Endothelial cell of umbilical vein (primary cell): ENCODE results near the gene ABLIM1. TPM values are rescaled to one million over a fixed set of nuclear protein-coding genes. Genes with fewer than 3 reads are reported as not detected.

ENCODE experiments used
- BruUV-seq: library from RNA; stranded (reverse); fragments of 400-500 nt; replicated peaks from 2 replicates; lab custom pipeline; 2021; lab: Mats Ljungman, UMichigan
- CTCF ChIA-PET: fragments of 300-600, 350-600 bp; sonication (Branson Sonifier 250); formaldehyde crosslinking; loops from one replicate; lab custom pipeline; 2021; ENCODE audit warnings: antibody characterized with exemption, inconsistent platforms; lab: Charles Lee
- POLR2A ChIA-PET: fragments of 300-600, 350-600 bp; sonication (Branson Sonifier 250); formaldehyde crosslinking; loops from one replicate; lab custom pipeline; 2021; ENCODE audit warnings: antibody characterized with exemption, inconsistent platforms; lab: Charles Lee
- DNase-seq: peaks from one replicate; pipeline ENCODE4 v3.0.0-alpha.2; 2011; ENCODE audit warnings: low read depth, low spot score
- FAIRE-seq: peaks from 2 replicates; lab custom pipeline; 2011; peaks lifted over from hg19 to GRCh38; lab: Jason Lieb, UNC
- H2AFZ ChIP-seq: 2 replicates; pipeline ENCODE4 v1.6.0; 2012; ENCODE audit warnings: low read depth, low read length, control low read depth, inconsistent platforms
- H3K27ac ChIP-seq: 2 replicates; pipeline ENCODE4 v1.5.1; 2011; ENCODE audit warnings: low read depth, mild to moderate bottlenecking, control low read depth, low read length, moderate library complexity; ENCODE audit not compliant: insufficient read depth
- H3K27me3 ChIP-seq, 2 experiments: 2 replicates each; pipeline versions ENCODE4 v1.6.0 to v1.6.1; 2011; ENCODE audit warnings: low read length in 2 of 2, mixed read lengths in 1 of 2; ENCODE audit not compliant: control insufficient read depth in 2 of 2, insufficient read depth in 2 of 2
- H3K36me3 ChIP-seq, 2 experiments: 2 replicates in 1 of 2; 3 replicates in 1 of 2; pipeline ENCODE4 v1.5.1; 2011; ENCODE audit warnings: low read length in 2 of 2, mild to moderate bottlenecking in 1 of 2, moderate library complexity in 1 of 2; ENCODE audit not compliant: control insufficient read depth in 2 of 2, insufficient read depth in 2 of 2; ENCODE audit errors: extremely low read depth in 1 of 2
- H3K4me1 ChIP-seq: 3 replicates; pipeline ENCODE4 v1.5.1; 2011; ENCODE audit warnings: mild to moderate bottlenecking, low read length; ENCODE audit not compliant: control insufficient read depth, insufficient read depth; ENCODE audit errors: extremely low read depth
- H3K4me2 ChIP-seq: 2 replicates; pipeline ENCODE4 v1.6.1; 2011; ENCODE audit warnings: low read length, control low read depth, mixed read lengths; ENCODE audit not compliant: insufficient read depth
- H3K4me3 ChIP-seq, 3 experiments: fragments of 200-600 bp in 1 of 3; sonication (generic), shearing (Covaris generic) in 1 of 3; replicated peaks in 1 of 3; 2 replicates each; pipeline ENCODE4 v1.5.1; 2011 to 2016; ENCODE audit warnings: control low read depth in 3 of 3, low read length in 3 of 3, mild to moderate bottlenecking in 2 of 3, inconsistent platforms in 1 of 3, low read depth in 1 of 3, moderate library complexity in 1 of 3; ENCODE audit not compliant: insufficient read depth in 1 of 3
- H3K79me2 ChIP-seq: 2 replicates; pipeline ENCODE4 v1.6.0; 2012; ENCODE audit warnings: low read length, inconsistent platforms; ENCODE audit not compliant: control insufficient read depth, insufficient read depth
- H3K9ac ChIP-seq: replicated peaks from 2 replicates; pipeline ENCODE3; 2011; ENCODE audit warnings: low read length, control low read depth; ENCODE audit not compliant: insufficient read depth; ENCODE audit errors: extremely low read depth
- H3K9me1 ChIP-seq: replicated peaks from 3 replicates; pipeline ENCODE4 v1.6.0; 2011; ENCODE audit warnings: mild to moderate bottlenecking, low read length; ENCODE audit not compliant: control insufficient read depth, insufficient read depth; ENCODE audit errors: extremely low read depth
- H3K9me3 ChIP-seq: replicated peaks from 2 replicates; pipeline ENCODE4 v1.5.1; 2012; ENCODE audit warnings: low read length, inconsistent platforms; ENCODE audit not compliant: control insufficient read depth, insufficient read depth
- H4K20me1 ChIP-seq: replicated peaks from 2 replicates; pipeline ENCODE3; 2011; ENCODE audit warnings: mild to moderate bottlenecking, low read length; ENCODE audit not compliant: control insufficient read depth, insufficient read depth; ENCODE audit errors: extremely low read depth
- FOS ChIP-seq: IDR thresholded peaks from 2 replicates; pipeline ENCODE4 v1.6.1; 2011; ENCODE audit warnings: mild to moderate bottlenecking, low read length, moderate library complexity, borderline replicate concordance; ENCODE audit not compliant: insufficient read depth
- GATA2 ChIP-seq: IDR thresholded peaks from 2 replicates; pipeline ENCODE4 v1.7.0; 2011; ENCODE audit warnings: low read depth, mild to moderate bottlenecking, moderate library complexity, mixed read lengths, low read length; ENCODE audit not compliant: insufficient read length, insufficient read depth
- JUN ChIP-seq: IDR thresholded peaks from 2 replicates; pipeline ENCODE4 v1.6.1; 2011; ENCODE audit warnings: borderline replicate concordance, low read depth; ENCODE audit not compliant: insufficient read length, insufficient read depth
- MAX ChIP-seq: IDR thresholded peaks from 2 replicates; pipeline ENCODE4 v1.6.1; 2011; ENCODE audit not compliant: insufficient read depth, insufficient read length
- MYC ChIP-seq: IDR thresholded peaks from one replicate; pipeline ENCODE4 v1.6.1; 2011; ENCODE audit warnings: mild to moderate bottlenecking, low read depth, low read length
- dilution Hi-C: fragments of 300-500 bp; cut with MboI; formaldehyde crosslinking; loops from one replicate; pipeline ENCODE4 v1.15.0; 2019; ENCODE audit warnings: low sequenced_read_pairs; ENCODE audit not compliant: extremely low pct_ligation_motif_present
- intact Hi-C: fragments of 100-400 bp; cut with micrococcal nuclease; formaldehyde crosslinking; loops from one replicate; pipeline ENCODE4 v1.10.0; 2022
- polyA plus RNA-seq, 4 experiments: library from polyadenylated mRNA; depleted of rRNA in 3 of 4; stranded (reverse) in 3 of 4; unstranded in 1 of 4; fragments of >200 nt; gene quantifications; 2 replicates each; pipeline versions ENCODE4 v1.2.1 to v1.2.3, GENCODE V29; 2011 to 2012; ENCODE audit warnings: missing spikeins in 1 of 4
- total RNA-seq: library from RNA; stranded (reverse); gene quantifications from 2 replicates; pipeline ENCODE4 v1.2.3, GENCODE V29; 2021
- TF ChIP-seq, protein P1 (sequence below), 2 donors: IDR thresholded peaks; 1 replicate in 1 of 2; 2 replicates in 1 of 2; pipeline ENCODE4 v1.5.1; 2011; ENCODE audit warnings: low read length in 2 of 2, mild to moderate bottlenecking in 2 of 2, moderate library complexity in 2 of 2, control low read depth in 1 of 2, inconsistent platforms in 1 of 2, low read depth in 1 of 2; ENCODE audit not compliant: insufficient read depth in 1 of 2; ENCODE audit errors: extremely low read depth in 1 of 2

ABLIM1 gene
- total and polyA plus RNA-seq, 2 donors (not counting 3 experiments of a cell fraction or from before 2014, with no cell fraction given) = 128 to 235 TPM

DNA sequence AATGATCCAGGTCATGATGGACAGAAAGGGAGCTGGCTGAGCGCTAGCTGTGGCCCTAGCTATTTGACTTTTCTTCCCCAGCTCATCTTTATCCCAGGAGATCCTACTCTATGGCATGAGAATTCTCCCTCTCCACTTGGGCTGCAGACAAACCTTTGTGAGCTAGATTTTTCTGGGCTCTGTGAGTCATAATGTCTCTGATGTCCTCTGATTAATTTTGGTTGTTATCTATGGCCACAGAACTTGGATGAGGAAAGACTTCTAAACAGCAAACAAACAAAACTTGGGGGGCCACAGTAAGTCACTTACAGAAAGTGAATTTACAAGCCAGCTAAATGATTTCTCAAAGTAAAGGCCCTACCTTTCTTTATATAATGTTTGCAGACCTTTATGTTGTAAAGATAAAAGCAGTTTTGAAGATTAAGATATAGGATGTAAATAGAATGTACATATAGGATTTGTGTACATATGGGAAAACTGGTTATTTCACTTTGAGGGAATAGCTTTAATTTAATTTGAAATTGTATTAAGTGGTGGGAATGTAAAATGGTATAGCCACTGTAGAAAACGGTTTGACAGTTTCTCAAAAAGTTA, 10.4 kb downstream of the ABLIM1 start:
- peaks cover 68% of the 10 kb centered on the region for H3K4me1 ChIP-seq
- no peak overlapping the region for H3K4me3 ChIP-seq
- dilution Hi-C loops (no loop called here), intact Hi-C loops (no loop called here)
- H3K9ac ChIP-seq = no peak overlapping the region
- H3K36me3 ChIP-seq = no peaks in the 10 kb centered on the region
- DNase-seq (peak; percentile 69), FAIRE-seq (peak; percentile 26)
- H3K27ac ChIP-seq = peak overlapping the region; percentile 18
- no peaks in the 10 kb centered on the region for H3K27me3 ChIP-seq
- CTCF ChIA-PET = interaction anchor here (1.0 to 1.6 kb wide), 11 partner anchors 9 to 96 kb away, joined by 3 to 5 read pairs (median 4); partner anchors contain the start of gene ABLIM1
- no peak overlapping the region for H2AFZ ChIP-seq
- no peaks in the 10 kb centered on the region for H3K9me1 ChIP-seq
- peak; percentile 42 for TF ChIP-seq FOS
- no peak for TF ChIP-seq MYC
- TF ChIP-seq GATA2 = peak; percentile 59
- no peak for TF ChIP-seq MAX
- TF ChIP-seq, protein P1, sequence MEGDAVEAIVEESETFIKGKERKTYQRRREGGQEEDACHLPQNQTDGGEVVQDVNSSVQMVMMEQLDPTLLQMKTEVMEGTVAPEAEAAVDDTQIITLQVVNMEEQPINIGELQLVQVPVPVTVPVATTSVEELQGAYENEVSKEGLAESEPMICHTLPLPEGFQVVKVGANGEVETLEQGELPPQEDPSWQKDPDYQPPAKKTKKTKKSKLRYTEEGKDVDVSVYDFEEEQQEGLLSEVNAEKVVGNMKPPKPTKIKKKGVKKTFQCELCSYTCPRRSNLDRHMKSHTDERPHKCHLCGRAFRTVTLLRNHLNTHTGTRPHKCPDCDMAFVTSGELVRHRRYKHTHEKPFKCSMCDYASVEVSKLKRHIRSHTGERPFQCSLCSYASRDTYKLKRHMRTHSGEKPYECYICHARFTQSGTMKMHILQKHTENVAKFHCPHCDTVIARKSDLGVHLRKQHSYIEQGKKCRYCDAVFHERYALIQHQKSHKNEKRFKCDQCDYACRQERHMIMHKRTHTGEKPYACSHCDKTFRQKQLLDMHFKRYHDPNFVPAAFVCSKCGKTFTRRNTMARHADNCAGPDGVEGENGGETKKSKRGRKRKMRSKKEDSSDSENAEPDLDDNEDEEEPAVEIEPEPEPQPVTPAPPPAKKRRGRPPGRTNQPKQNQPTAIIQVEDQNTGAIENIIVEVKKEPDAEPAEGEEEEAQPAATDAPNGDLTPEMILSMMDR (IDR thresholded peaks at IDR 0.05; ENCODE audit: extremely low read depth in 1 of 2, insufficient read depth in 1 of 2, low read depth in 1 of 2, low read length in 2 of 2) = no peak
- TF ChIP-seq JUN = no peak
- no peaks in the 10 kb centered on the region for H3K79me2 ChIP-seq
- BruUV-seq = no TSS peak
- H4K20me1 ChIP-seq = no peaks in the 10 kb centered on the region
- H3K4me2 ChIP-seq = peak overlapping the region; percentile 45
- H3K9me3 ChIP-seq = no peaks in the 10 kb centered on the region
- POLR2A ChIA-PET = interaction anchor here (0.8 kb wide), 1 partner anchor 10 kb away, joined by 3 read pairs; no protein-coding TSS in a partner anchor
